NCI-H82 treated with DMSO at 0.1 percent for 48 hours (cell line): ENCODE data around the gene NOX4.
"Not testable (repeated sequence)": the region's sequence is repeated elsewhere in the genome, so short reads cannot be mapped to it uniquely, and the experiment has no call there.

Experiments
- DNase-seq: peaks from one replicate; lab custom pipeline; 2025; ENCODE audit not compliant: unreplicated experiment; lab: John Stamatoyannopoulos, UW

NOX4 gene

DNA sequence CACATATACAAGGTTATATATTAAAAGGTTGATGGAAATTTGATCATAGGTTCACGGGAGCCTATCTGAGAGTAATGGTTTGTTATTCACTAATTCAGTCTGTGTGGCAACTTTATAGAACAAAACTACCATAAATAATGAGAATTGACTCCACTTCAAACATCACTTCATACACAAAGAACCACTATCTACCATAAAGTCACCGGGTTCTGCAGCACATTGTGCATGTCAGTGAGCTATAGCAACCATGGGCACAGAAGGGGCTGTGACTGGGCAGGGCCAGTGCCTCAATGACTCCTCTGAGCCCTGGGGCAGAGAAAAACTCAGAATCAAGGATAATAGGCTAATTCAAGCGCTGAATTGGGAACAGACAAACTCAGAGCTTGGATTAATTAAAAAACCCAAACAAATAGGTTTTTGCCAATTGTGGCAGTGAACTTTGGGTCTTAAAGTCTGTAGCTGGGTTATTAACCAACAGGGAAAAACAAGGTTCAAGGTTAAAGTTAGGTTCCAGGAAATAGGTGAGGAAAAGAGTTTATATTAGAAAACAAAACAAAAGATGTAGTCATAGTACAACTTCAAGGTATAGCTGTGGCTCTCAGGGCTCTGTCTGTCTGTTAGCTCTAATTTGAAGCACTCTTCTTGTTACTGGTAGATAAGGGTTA lies 181.7 kb downstream of the NOX4 start:
- not testable (repeated sequence) for DNase-seq

GRCh38 chr11:89308272-89308671 lies 182.9 kb downstream of the NOX4 start:
- DNase-seq: not testable (repeated sequence)

DNA sequence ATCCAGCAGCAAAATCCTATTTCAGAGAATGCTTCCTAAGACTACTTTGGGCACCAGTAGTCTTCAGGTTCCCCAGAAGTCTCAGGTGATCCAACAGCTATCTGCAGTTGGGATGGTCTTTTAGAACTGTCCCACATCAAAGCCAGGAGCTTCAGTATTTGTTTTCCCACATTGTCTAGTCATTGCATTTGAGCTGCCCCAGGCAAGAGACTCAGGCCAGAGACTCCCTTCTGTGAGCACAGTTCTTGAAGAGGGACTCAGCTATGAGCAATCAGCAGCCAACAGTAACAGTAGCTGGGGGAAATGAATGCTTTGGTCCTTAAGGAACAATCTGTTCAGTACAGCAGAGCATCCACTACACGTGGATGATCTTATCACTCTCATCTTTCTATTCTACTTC lies 188.1 kb downstream of the NOX4 start:
- DNase-seq: not testable (repeated sequence)

- DNase-seq: not testable (repeated sequence)
Measured at GRCh38 chr11:89295023-89295422, 196.2 kb downstream of the NOX4 start.

DNA sequence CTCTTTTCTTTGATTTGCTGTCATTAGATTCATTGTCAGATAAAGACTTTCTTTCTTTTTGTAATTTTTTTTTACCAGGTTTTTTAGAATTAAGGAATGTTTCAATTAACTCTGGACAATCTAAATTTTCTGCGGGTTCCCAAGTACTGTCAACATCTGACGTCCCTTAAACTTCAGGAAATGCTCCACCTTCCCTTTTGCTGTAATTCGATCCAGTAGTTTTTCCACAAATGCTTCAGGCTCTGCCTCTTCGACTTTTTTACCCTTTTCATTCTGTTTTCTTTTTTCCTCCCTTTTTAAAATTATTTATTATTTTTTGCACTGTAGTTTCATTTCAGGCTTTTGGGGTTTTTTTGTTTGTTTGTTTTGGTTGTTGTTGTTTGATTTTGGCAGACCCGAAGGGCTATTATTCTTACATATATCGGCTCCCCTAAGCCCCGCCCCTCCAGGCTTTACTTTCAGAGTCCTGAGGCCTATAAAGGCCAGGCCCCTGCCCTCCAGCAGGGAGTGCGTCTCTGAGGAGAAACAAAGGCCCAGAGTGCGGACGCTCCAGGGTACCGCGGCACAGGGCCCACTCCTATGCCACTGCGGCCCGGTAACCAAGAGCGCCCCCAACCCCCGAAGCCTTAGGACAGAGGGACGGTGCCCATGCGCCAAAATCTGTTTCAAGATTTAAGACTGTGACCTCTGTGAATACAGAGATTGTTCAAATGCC lies 197.1 kb downstream of the NOX4 start:
- DNase-seq: no peak

- DNase-seq: not testable (repeated sequence)
Measured at GRCh38 chr11:89288004-89288403, 203.2 kb downstream of the NOX4 start.

GRCh38 chr11:89286601-89287000 lies 204.6 kb downstream of the NOX4 start:
- not testable (repeated sequence) for DNase-seq

GRCh38 chr11:89281032-89281677 lies 210.0 kb downstream of the NOX4 start:
- DNase-seq: not testable (repeated sequence)

GRCh38 chr11:89279176-89279575 lies 212.0 kb downstream of the NOX4 start:
- DNase-seq: no peak

- DNase-seq: no peak
Measured at GRCh38 chr11:89275966-89276365, 215.2 kb downstream of the NOX4 start.
